ENCODE results near the gene ASPSCR1.
A peak's percentile ranks its signal among the peaks of the same experiment; 100 is the strongest.

Gene ASPSCR1

DNA sequence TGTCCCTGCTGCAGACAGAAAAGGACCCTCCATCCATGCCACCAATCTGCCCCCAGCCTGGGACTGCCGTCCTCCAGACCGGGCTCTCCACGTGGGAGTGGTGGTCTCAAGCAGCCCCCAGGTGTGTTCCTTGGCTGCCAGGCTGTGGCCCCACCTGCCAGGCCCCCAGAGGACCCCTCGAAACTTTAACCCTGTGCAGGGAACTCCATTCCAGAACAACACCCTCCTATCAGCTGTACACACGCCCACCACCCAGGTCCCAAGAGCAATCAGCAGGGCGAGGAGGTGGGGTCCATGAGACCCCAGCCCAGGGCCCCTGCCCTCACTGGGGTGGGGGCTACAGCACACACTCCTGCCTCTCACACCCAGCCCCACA, 41.7 kb upstream of the ASPSCR1 start:
- H3K4me3 ChIP-seq (ENCODE audit: low read length) = peak overlapping the region; percentile 53
- TF ChIP-seq, protein P1, sequence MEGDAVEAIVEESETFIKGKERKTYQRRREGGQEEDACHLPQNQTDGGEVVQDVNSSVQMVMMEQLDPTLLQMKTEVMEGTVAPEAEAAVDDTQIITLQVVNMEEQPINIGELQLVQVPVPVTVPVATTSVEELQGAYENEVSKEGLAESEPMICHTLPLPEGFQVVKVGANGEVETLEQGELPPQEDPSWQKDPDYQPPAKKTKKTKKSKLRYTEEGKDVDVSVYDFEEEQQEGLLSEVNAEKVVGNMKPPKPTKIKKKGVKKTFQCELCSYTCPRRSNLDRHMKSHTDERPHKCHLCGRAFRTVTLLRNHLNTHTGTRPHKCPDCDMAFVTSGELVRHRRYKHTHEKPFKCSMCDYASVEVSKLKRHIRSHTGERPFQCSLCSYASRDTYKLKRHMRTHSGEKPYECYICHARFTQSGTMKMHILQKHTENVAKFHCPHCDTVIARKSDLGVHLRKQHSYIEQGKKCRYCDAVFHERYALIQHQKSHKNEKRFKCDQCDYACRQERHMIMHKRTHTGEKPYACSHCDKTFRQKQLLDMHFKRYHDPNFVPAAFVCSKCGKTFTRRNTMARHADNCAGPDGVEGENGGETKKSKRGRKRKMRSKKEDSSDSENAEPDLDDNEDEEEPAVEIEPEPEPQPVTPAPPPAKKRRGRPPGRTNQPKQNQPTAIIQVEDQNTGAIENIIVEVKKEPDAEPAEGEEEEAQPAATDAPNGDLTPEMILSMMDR (conservative IDR thresholded peaks at IDR 0.05; ENCODE audit: low read length) = no peak
- DNase-seq (ENCODE audit: low read depth) = no peak

DNA sequence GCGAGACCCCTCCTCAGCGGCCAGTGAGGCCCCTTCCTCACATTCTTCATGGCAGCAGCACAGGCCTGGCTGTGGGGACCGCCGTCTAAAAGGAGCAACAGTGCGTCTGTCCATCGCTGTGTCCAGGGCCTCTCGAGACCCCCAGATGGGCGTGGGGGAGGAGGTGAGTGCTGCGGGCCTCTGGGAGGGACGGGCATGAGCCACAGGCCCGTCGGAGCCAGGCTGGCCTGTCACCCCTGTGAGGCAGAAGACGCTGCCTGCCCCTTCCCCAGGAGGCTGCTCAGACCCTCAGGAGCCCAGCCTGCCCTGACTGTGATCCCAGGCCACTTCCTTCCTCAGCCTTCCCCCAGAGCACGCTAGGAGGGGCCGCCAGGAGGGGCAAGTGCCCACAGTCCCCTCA, 38.2 kb upstream of the ASPSCR1 start:
- TF ChIP-seq, protein P1 (conservative IDR thresholded peaks at IDR 0.05; ENCODE audit: low read length) = no peak
- no peak overlapping the region for H3K4me3 ChIP-seq (ENCODE audit: low read length)
- no peak for DNase-seq (ENCODE audit: low read depth)

DNA sequence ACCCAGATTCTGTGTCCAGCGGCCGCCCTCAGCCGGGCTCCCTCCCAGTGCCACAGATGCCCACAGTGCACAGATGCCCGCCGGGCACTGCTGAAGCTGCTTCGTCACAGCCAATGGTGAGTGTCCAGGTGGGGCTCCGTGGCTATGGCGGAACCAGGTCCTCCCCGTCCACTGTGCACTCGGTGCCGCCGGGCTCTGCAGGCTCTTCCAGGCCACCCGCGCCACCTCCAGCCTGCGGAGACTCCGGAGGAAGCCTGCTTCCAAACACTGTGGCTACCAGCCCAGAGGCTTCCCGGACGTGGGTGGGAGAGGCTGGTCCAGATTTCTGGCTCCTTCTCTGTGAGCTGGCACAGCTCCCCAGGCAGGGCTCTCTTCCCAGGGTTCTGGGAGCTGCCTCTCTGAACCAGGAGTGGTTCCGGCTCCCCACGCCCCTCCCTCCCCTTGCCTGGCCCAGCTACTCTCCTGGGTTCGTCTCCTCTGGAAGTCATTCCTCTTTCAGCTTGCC, 37.5 kb upstream of the ASPSCR1 start:
- peak; percentile 67 for DNase-seq (ENCODE audit: low read depth)
- no peak overlapping the region for H3K4me3 ChIP-seq (ENCODE audit: low read length)
- TF ChIP-seq, protein P1 (conservative IDR thresholded peaks at IDR 0.05; ENCODE audit: low read length) = no peak

DNA sequence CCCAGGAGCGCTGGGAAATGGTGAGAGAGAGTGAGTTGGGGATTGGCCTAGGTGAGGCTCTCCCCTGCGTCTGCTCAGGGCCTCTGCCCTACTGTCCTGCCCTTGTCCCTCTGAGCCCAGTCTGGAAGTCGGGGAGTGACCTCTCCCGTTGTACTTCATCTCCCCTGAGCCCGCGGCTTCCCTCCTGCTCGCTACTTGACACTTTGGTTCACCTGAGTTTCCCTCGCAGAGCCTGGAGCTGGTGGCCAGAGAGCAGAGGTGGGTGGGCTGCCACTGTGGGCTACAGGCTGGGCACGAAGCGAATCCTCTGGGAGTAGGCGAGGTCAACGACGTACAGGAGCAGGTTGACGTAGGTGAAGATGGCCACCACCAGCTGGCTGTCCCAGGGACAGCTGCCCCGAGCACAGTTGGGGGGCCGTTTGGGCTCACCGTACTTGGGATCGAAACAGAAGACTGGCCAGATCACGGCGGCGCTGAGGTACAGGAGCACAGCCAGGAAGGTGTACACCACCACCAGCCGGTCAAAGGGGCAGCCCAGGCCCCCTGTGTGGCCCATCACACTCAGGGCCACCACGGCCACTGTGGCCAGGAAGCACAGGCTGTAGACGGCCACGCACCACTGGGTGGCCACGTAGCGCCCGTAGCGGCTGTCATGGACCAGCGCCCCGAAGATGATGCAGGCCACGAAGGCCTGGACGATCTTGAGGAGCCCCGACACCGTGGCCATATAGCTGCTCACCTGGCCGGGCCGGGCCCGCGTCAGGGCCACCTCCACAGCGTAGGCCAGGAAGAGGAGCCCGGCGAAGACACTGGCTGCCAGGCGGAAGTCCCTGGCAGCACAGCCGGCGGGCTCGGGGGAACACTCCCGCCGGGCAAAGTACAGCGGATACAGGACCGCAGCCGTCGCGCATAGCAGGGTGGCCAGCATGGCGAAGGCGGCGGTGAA, 36.6 kb upstream of the ASPSCR1 start:
- no peak for DNase-seq (ENCODE audit: low read depth)
- TF ChIP-seq, protein P1 (conservative IDR thresholded peaks at IDR 0.05; ENCODE audit: low read length) = no peak
- no peak overlapping the region for H3K4me3 ChIP-seq (ENCODE audit: low read length)

DNA sequence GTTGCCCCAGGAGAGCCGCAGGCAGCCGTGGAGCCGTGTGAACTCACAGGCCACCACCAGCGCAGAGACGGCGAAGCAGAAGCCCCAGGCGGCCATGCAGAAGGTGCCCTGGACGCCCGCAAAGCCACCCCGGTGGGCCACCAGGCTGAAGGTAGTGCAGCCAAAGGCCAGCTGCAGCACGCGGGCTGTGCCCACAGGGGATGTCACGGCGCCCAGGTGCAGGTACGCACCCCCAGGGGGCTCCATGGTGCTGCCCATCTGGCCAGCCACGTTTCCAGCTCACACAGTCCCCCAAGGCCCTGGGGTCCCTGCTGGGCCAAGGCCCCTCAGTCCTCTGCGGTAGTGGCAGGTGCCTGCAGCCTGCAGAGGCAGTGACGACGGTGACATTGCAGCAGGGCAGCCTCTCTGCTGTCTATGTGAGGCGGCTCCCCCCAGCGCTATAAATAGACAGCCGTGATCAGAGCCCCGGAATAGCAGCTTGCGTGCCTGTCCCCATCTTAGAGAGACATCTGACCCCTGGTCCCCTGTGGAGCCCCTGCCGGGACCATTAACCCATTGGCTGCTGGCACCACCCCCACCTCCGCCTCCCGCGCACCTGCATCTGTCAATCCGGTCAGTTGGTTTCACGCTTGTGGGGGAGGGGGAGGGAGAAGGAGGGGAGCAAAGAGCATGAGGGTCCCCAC, 35.8 kb upstream of the ASPSCR1 start:
- H3K4me3 ChIP-seq (ENCODE audit: low read length) = no peak overlapping the region
- TF ChIP-seq, protein P1 (conservative IDR thresholded peaks at IDR 0.05; ENCODE audit: low read length) = no peak
- DNase-seq (ENCODE audit: low read depth) = no peak

DNA sequence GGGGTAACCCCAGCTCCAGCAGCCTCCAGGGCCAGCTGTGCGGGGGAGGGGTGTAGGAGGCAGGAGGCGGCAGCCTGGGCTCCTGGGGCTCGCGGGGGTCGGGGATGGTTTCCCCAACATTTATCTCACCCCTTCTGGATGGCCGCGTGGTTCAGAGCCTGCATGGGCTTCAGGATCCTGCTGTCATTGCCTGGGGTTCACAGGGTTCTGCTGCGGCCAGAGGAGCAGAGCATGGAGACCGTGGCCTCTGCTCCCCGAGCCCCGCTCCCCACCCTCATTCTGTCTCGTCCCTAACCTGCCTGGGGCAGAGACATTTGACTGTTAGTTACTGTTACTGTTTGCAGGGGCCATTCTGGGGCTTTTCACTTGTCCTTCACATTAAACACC, 35.3 kb upstream of the ASPSCR1 start:
- no peak for DNase-seq (ENCODE audit: low read depth)
- TF ChIP-seq, protein P1 (conservative IDR thresholded peaks at IDR 0.05; ENCODE audit: low read length) = no peak
- H3K4me3 ChIP-seq (ENCODE audit: low read length) = no peak overlapping the region
